ENCODE measurements around the gene FAM13A.

FAM13A gene

GRCh38 chr4:88697588-88698329 is 359.2 kb downstream of the FAM13A start, which contains the start of gene NAP1L5:
TSS of gene NAP1L5 (minus strand) at chr4:88697829. CDS start at chr4:88697754, 75 bp downstream.
- Histone ChIP-seq H3K36me3 (peaks cover 53% of the 10 kb centered on the region), H3K27ac (no peak within 1 kb of the TSS), H3K4me3 (ENCODE audit: low read depth in 1 of 2, low read length in 1 of 2) (peak within 1 kb of the TSS; percentile 57 to 59), H3K27me3 (no peaks in the 10 kb centered on the region), H3K9me3 (no peaks in the 10 kb centered on the region), H3K4me1 (ENCODE audit: control insufficient read depth in 1 of 2, insufficient read depth in 1 of 2, low read depth in 1 of 2, low read length in 1 of 2) (no peaks in the 10 kb centered on the region)
- TF ChIP-seq CTCF (IDR thresholded peaks at IDR 0.05), result no peak

GRCh38 chr4:88697141-88697540 is 359.8 kb downstream of the FAM13A start:
- no peak for TF ChIP-seq CTCF (IDR thresholded peaks at IDR 0.05)
- no peak overlapping the region for H3K27ac ChIP-seq
- H3K36me3 ChIP-seq, result peaks cover 53% of the 10 kb centered on the region
- H3K27me3 ChIP-seq, result no peaks in the 10 kb centered on the region
- H3K9me3 ChIP-seq, result no peaks in the 10 kb centered on the region
- no peaks in the 10 kb centered on the region for H3K4me1 ChIP-seq (ENCODE audit: control insufficient read depth in 1 of 2, insufficient read depth in 1 of 2, low read depth in 1 of 2, low read length in 1 of 2)
- peak overlapping the region; percentile 57 to 59 for H3K4me3 ChIP-seq (ENCODE audit: low read depth in 1 of 2, low read length in 1 of 2)

- no peak for TF ChIP-seq CTCF (IDR thresholded peaks at IDR 0.05)
- H3K4me3 ChIP-seq (ENCODE audit: low read depth in 1 of 2, low read length in 1 of 2), result no peak overlapping the region
These were observed 360.4 kb downstream of the FAM13A start for GRCh38 chr4:88696630-88697029.

GRCh38 chr4:88693792-88694191 is 363.2 kb downstream of the FAM13A start:
- H3K27ac ChIP-seq, result no peak overlapping the region
- peaks cover 73% of the 10 kb centered on the region for H3K36me3 ChIP-seq
- no peak overlapping the region for H3K4me3 ChIP-seq (ENCODE audit: low read depth in 1 of 2, low read length in 1 of 2)

More at GRCh38 chr4:88696630-88697029, 360.4 kb downstream of the FAM13A start:
- no peaks in the 10 kb centered on the region for H3K27me3 ChIP-seq
- no peaks in the 10 kb centered on the region for H3K4me1 ChIP-seq (ENCODE audit: control insufficient read depth in 1 of 2, insufficient read depth in 1 of 2, low read depth in 1 of 2, low read length in 1 of 2)
- no peak overlapping the region for H3K27ac ChIP-seq
- no peaks in the 10 kb centered on the region for H3K9me3 ChIP-seq
- peaks cover 53% of the 10 kb centered on the region for H3K36me3 ChIP-seq

GRCh38 chr4:88690355-88690754 is 366.6 kb downstream of the FAM13A start:
- Histone ChIP-seq H3K9me3 (no peaks in the 10 kb centered on the region), H3K27me3 (no peaks in the 10 kb centered on the region), H3K4me3 (ENCODE audit: low read depth in 1 of 2, low read length in 1 of 2) (no peak overlapping the region), H3K27ac (no peak overlapping the region), H3K4me1 (ENCODE audit: control insufficient read depth in 1 of 2, insufficient read depth in 1 of 2, low read depth in 1 of 2, low read length in 1 of 2) (no peaks in the 10 kb centered on the region), H3K36me3 (peaks cover 74% of the 10 kb centered on the region)
- no peak for TF ChIP-seq CTCF (IDR thresholded peaks at IDR 0.05)

More at GRCh38 chr4:88693792-88694191, 363.2 kb downstream of the FAM13A start:
- no peak for TF ChIP-seq CTCF (IDR thresholded peaks at IDR 0.05)
- no peaks in the 10 kb centered on the region for H3K9me3 ChIP-seq
- no peaks in the 10 kb centered on the region for H3K4me1 ChIP-seq (ENCODE audit: control insufficient read depth in 1 of 2, insufficient read depth in 1 of 2, low read depth in 1 of 2, low read length in 1 of 2)
- no peaks in the 10 kb centered on the region for H3K27me3 ChIP-seq

Measured in neutrophil (primary cell).